ENCODE data around the gene TNRC6A. TPM values are rescaled to one million over a fixed set of nuclear protein-coding genes. Genes with fewer than 3 reads are reported as not detected.
A peak's percentile ranks its signal among the peaks of the same experiment; 100 is the strongest.

TNRC6A gene
- total RNA-seq, 1 donor from 2014 or later: 92.5 TPM

DNA sequence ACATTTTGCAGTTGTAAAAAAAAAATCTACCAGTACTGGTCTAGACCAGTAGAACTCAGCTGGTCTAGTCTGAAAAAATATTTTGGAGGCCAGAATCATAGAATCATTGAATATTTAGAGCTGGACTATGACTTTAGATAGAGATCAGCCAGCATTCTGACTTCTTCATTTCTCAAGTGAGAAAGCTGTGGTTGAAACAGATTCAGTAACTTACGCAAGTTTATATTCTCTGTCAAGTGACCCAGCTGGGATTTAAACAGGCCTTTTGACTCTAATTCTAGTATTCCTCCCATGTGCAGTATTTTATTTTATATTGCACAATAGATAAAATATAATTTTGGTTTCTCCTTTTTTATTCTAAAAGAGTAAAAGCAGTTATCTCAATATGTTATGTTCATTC, 4.9 kb downstream of the TNRC6A start:
- H3K36me3 Mint-ChIP-seq (ENCODE audit: insufficient read depth): peaks cover 12% of the 10 kb centered on the region
- DNase-seq (ENCODE audit: low spot score, unreplicated experiment): no peak
- no peaks in the 10 kb centered on the region for H3K27me3 Mint-ChIP-seq
- H3K27ac Mint-ChIP-seq: no peak overlapping the region
- H3K9me3 Mint-ChIP-seq (ENCODE audit: low read depth): no peaks in the 10 kb centered on the region
- no peak overlapping the region for H3K4me3 Mint-ChIP-seq (ENCODE audit: low read depth)
- peaks cover 31% of the 10 kb centered on the region for H3K4me1 Mint-ChIP-seq (ENCODE audit: low read depth)
- TF ChIP-seq, protein P1, sequence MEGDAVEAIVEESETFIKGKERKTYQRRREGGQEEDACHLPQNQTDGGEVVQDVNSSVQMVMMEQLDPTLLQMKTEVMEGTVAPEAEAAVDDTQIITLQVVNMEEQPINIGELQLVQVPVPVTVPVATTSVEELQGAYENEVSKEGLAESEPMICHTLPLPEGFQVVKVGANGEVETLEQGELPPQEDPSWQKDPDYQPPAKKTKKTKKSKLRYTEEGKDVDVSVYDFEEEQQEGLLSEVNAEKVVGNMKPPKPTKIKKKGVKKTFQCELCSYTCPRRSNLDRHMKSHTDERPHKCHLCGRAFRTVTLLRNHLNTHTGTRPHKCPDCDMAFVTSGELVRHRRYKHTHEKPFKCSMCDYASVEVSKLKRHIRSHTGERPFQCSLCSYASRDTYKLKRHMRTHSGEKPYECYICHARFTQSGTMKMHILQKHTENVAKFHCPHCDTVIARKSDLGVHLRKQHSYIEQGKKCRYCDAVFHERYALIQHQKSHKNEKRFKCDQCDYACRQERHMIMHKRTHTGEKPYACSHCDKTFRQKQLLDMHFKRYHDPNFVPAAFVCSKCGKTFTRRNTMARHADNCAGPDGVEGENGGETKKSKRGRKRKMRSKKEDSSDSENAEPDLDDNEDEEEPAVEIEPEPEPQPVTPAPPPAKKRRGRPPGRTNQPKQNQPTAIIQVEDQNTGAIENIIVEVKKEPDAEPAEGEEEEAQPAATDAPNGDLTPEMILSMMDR (IDR thresholded peaks at IDR 0.05; ENCODE audit: unreplicated experiment): no peak

DNA sequence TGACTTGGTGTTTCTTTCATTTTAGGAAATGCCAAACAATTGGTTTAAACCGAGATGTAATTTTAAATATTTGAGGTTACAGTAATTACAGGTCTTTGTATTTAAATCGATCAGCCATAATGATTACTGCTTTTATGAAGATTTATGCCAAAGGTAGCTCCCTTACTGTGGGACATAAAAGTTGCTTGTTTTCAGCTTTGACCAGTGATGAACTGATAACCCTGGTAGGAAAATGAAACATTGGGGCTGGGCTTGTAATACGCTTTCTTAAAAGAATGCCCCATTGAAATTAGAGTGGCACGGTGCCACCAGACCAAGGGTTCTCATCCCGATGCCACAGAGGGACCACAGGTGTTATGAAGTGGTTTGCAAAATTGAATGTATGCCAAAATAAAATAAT, 7.3 kb downstream of the TNRC6A start:
- peaks cover 28% of the 10 kb centered on the region for H3K4me1 Mint-ChIP-seq (ENCODE audit: low read depth)
- H3K36me3 Mint-ChIP-seq (ENCODE audit: insufficient read depth): peaks cover 15% of the 10 kb centered on the region
- H3K4me3 Mint-ChIP-seq (ENCODE audit: low read depth): no peak overlapping the region
- no peaks in the 10 kb centered on the region for H3K9me3 Mint-ChIP-seq (ENCODE audit: low read depth)
- no peak overlapping the region for H3K27ac Mint-ChIP-seq
- no peak for DNase-seq (ENCODE audit: low spot score, unreplicated experiment)
- no peaks in the 10 kb centered on the region for H3K27me3 Mint-ChIP-seq
- TF ChIP-seq, protein P1 (IDR thresholded peaks at IDR 0.05; ENCODE audit: unreplicated experiment): no peak

DNA sequence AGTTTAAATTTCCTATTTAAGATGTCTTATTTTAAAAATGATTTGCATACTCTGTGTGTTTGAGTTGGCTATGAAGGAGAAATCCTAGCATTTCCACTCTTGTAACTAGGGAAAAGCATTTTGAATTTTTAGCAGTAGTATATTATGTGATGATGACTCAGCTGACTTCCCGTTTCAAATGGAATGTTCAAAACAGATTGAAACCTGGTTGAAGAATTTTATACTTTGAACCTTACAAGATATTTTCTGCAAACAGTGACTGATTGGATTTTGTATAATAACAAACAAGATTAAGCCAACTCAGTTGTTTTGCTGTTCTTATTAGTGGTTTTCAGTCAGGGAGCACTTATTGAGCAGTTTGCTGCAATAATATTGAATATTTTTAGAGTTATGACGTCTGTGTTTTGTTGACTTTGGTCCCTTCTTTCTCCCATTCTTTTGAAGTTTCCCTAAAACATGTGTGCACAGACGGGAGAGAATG, 8.0 kb downstream of the TNRC6A start:
- TF ChIP-seq, protein P1 (IDR thresholded peaks at IDR 0.05; ENCODE audit: unreplicated experiment): no peak
- H3K36me3 Mint-ChIP-seq (ENCODE audit: insufficient read depth): peaks cover 10% of the 10 kb centered on the region
- no peak overlapping the region for H3K4me3 Mint-ChIP-seq (ENCODE audit: low read depth)
- H3K9me3 Mint-ChIP-seq (ENCODE audit: low read depth): no peaks in the 10 kb centered on the region
- no peak for DNase-seq (ENCODE audit: low spot score, unreplicated experiment)
- H3K27me3 Mint-ChIP-seq: no peaks in the 10 kb centered on the region
- peak overlapping the region; percentile 50 for H3K27ac Mint-ChIP-seq
- H3K4me1 Mint-ChIP-seq (ENCODE audit: low read depth): peaks cover 24% of the 10 kb centered on the region

DNA sequence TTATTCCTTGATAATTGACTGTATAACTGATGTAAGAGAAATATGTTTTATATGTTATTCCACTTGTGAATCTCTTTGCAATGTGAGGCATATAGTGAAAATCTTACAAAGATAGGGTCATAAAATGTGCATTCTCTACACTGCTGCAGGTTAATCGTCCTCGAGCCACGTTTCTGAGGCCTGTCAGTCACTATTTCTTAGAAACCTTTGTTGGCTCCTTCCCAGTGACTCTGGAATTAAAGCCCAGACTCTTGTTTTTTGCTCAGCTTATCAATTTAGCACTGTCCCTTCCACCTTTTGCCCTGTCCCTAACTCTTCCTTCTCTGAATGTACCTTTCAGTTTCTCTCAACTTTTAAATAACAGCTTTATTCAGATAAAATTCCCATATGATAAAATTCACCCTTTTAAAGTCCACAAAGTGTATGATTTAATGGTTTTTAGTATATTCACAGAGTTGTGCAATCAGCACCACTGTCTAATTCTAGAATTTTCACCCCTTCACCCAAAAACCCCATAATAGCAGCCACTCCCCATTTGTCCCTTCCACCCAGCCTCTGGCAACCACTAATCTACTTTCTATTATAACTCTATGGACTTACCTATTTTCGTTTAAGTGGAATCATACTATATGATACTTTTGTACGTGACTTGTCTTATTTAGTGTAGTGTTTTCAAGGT, 8.6 kb downstream of the TNRC6A start:
- peak overlapping the region; percentile 50 for H3K27ac Mint-ChIP-seq
- H3K4me1 Mint-ChIP-seq (ENCODE audit: low read depth): peaks cover 24% of the 10 kb centered on the region
- H3K36me3 Mint-ChIP-seq (ENCODE audit: insufficient read depth): peaks cover 10% of the 10 kb centered on the region
- no peaks in the 10 kb centered on the region for H3K27me3 Mint-ChIP-seq
- no peak for DNase-seq (ENCODE audit: low spot score, unreplicated experiment)
- H3K9me3 Mint-ChIP-seq (ENCODE audit: low read depth): no peaks in the 10 kb centered on the region
- TF ChIP-seq, protein P1 (IDR thresholded peaks at IDR 0.05; ENCODE audit: unreplicated experiment): no peak
- H3K4me3 Mint-ChIP-seq (ENCODE audit: low read depth): no peak overlapping the region

DNA sequence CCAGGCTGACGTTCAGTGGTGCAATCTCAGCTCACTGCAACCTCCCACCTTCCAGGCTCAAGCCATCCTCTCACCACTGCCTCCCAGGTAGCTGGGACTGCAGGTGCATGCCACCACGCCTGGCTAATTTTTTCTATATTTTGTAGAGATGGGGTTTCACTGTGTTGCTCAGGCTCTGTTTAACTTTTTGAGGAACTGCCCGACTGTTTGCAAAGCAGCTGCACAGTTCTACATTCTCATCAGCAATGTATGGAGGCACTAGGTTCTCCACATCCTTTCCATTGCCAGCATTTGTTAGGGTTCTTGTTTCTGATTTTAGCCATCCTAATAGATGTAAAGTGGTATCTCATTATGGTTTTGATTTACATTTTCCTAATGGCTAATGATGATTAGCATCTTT, 9.4 kb downstream of the TNRC6A start:
- Mint-ChIP-seq H3K4me3 (ENCODE audit: low read depth) (no peak overlapping the region), H3K36me3 (ENCODE audit: insufficient read depth) (peaks cover 6% of the 10 kb centered on the region), H3K4me1 (ENCODE audit: low read depth) (peaks cover 24% of the 10 kb centered on the region), H3K27me3 (no peaks in the 10 kb centered on the region), H3K27ac (no peak overlapping the region), H3K9me3 (ENCODE audit: low read depth) (no peaks in the 10 kb centered on the region)
- TF ChIP-seq, protein P1 (IDR thresholded peaks at IDR 0.05; ENCODE audit: unreplicated experiment): no peak
- no peak for DNase-seq (ENCODE audit: low spot score, unreplicated experiment)

Measured in progenitor cell of endocrine pancreas (in vitro differentiated cells).